ENCODE results near the gene COPG1.

COPG1 gene

GRCh38 chr3:129305592-129306091 lies 56.2 kb downstream of the COPG1 start:
- DNase-seq (ENCODE audit: low read depth, low spot score): peak; percentile 99
- Histone ChIP-seq H3K9me3 (ENCODE audit: control insufficient read depth, insufficient read depth, low read length) (no peaks in the 10 kb centered on the region), H3K27ac (ENCODE audit: low read length) (no peak overlapping the region), H3K4me1 (ENCODE audit: control insufficient read depth, insufficient read depth, low read length) (no peaks in the 10 kb centered on the region; the same call in 1 of the 2 replicates), H3K36me3 (ENCODE audit: control insufficient read depth, insufficient read depth, low read length) (peaks cover 9% of the 10 kb centered on the region; the same call in 1 of the 2 replicates), H3K27me3 (ENCODE audit: control insufficient read depth, insufficient read depth, low read length) (no peaks in the 10 kb centered on the region), H3K4me3 (ENCODE audit: low read length) (no peak overlapping the region; the same call in 1 of the 2 replicates)
- WGBS (ENCODE audit: insufficient coverage, insufficient read length): no CpG with 5 or more reads among the region's 26 CpGs

GRCh38 chr3:129308636-129309035 lies 59.2 kb downstream of the COPG1 start:
- Histone ChIP-seq H3K4me1 (ENCODE audit: control insufficient read depth, insufficient read depth, low read length) (no peaks in the 10 kb centered on the region; the same call in 1 of the 2 replicates), H3K9me3 (ENCODE audit: control insufficient read depth, insufficient read depth, low read length) (no peaks in the 10 kb centered on the region), H3K4me3 (ENCODE audit: low read length) (no peak overlapping the region), H3K27me3 (ENCODE audit: control insufficient read depth, insufficient read depth, low read length) (no peaks in the 10 kb centered on the region), H3K27ac (ENCODE audit: low read length) (no peak overlapping the region), H3K36me3 (ENCODE audit: control insufficient read depth, insufficient read depth, low read length) (0 out of 2 replicates have a peak, but pooled peaks cover 6% of the 10 kb centered on the region)
- DNase-seq (ENCODE audit: low read depth, low spot score): no peak
- no CpG with 5 or more reads among the region's 3 CpGs for WGBS (ENCODE audit: insufficient coverage, insufficient read length)

GRCh38 chr3:129310111-129311011 lies 61.0 kb downstream of the COPG1 start:
- WGBS (ENCODE audit: insufficient coverage, insufficient read length): no CpG with 5 or more reads among the region's 7 CpGs
- H3K27ac ChIP-seq (ENCODE audit: low read length): no peak overlapping the region
- no peaks in the 10 kb centered on the region for H3K27me3 ChIP-seq (ENCODE audit: control insufficient read depth, insufficient read depth, low read length)
- no peak overlapping the region for H3K4me3 ChIP-seq (ENCODE audit: low read length)
- DNase-seq (ENCODE audit: low read depth, low spot score): no peak
- H3K36me3 ChIP-seq (ENCODE audit: control insufficient read depth, insufficient read depth, low read length): 0 out of 2 replicates have a peak, but pooled peaks cover 3% of the 10 kb centered on the region
- H3K9me3 ChIP-seq (ENCODE audit: control insufficient read depth, insufficient read depth, low read length): no peaks in the 10 kb centered on the region
- H3K4me1 ChIP-seq (ENCODE audit: control insufficient read depth, insufficient read depth, low read length): peaks cover 2% of the 10 kb centered on the region; the same call in 1 of the 2 replicates

GRCh38 chr3:129311054-129311902 lies 61.9 kb downstream of the COPG1 start:
- Histone ChIP-seq H3K9me3 (ENCODE audit: control insufficient read depth, insufficient read depth, low read length) (no peaks in the 10 kb centered on the region), H3K36me3 (ENCODE audit: control insufficient read depth, insufficient read depth, low read length) (0 out of 2 replicates have a peak, but pooled peaks cover 3% of the 10 kb centered on the region), H3K27me3 (ENCODE audit: control insufficient read depth, insufficient read depth, low read length) (no peaks in the 10 kb centered on the region), H3K4me1 (ENCODE audit: control insufficient read depth, insufficient read depth, low read length) (peaks cover 2% of the 10 kb centered on the region; the same call in 1 of the 2 replicates), H3K4me3 (ENCODE audit: low read length) (no peak overlapping the region), H3K27ac (ENCODE audit: low read length) (no peak overlapping the region)
- no CpG with 5 or more reads among the region's 3 CpGs for WGBS (ENCODE audit: insufficient coverage, insufficient read length)
- DNase-seq (ENCODE audit: low read depth, low spot score): no peak

GRCh38 chr3:129312021-129312639 lies 62.7 kb downstream of the COPG1 start:
- Histone ChIP-seq H3K27me3 (ENCODE audit: control insufficient read depth, insufficient read depth, low read length) (no peaks in the 10 kb centered on the region), H3K4me3 (ENCODE audit: low read length) (no peak overlapping the region), H3K4me1 (ENCODE audit: control insufficient read depth, insufficient read depth, low read length) (peaks cover 2% of the 10 kb centered on the region; the same call in 1 of the 2 replicates), H3K9me3 (ENCODE audit: control insufficient read depth, insufficient read depth, low read length) (no peaks in the 10 kb centered on the region), H3K27ac (ENCODE audit: low read length) (no peak overlapping the region), H3K36me3 (ENCODE audit: control insufficient read depth, insufficient read depth, low read length) (0 out of 2 replicates have a peak, but pooled peaks cover 2% of the 10 kb centered on the region)
- no peak for DNase-seq (ENCODE audit: low read depth, low spot score)
- WGBS (ENCODE audit: insufficient coverage, insufficient read length): no CpG with 5 or more reads among the region's 2 CpGs

- no peak overlapping the region for H3K27ac ChIP-seq (ENCODE audit: low read length)
- H3K9me3 ChIP-seq (ENCODE audit: control insufficient read depth, insufficient read depth, low read length): no peaks in the 10 kb centered on the region
These were observed 63.4 kb downstream of the COPG1 start for GRCh38 chr3:129312671-129313414.

GRCh38 chr3:129313415-129313664 lies 63.9 kb downstream of the COPG1 start:
- no peaks in the 10 kb centered on the region for H3K36me3 ChIP-seq (ENCODE audit: control insufficient read depth, insufficient read depth, low read length)
- DNase-seq (ENCODE audit: low read depth, low spot score): no peak
- no peaks in the 10 kb centered on the region for H3K9me3 ChIP-seq (ENCODE audit: control insufficient read depth, insufficient read depth, low read length)
- H3K4me3 ChIP-seq (ENCODE audit: low read length): no peak overlapping the region
- peaks cover 2% of the 10 kb centered on the region; the same call in 1 of the 2 replicates for H3K4me1 ChIP-seq (ENCODE audit: control insufficient read depth, insufficient read depth, low read length)
- no peak overlapping the region for H3K27ac ChIP-seq (ENCODE audit: low read length)
- H3K27me3 ChIP-seq (ENCODE audit: control insufficient read depth, insufficient read depth, low read length): no peaks in the 10 kb centered on the region

More at GRCh38 chr3:129312671-129313414, 63.4 kb downstream of the COPG1 start:
- Histone ChIP-seq H3K36me3 (ENCODE audit: control insufficient read depth, insufficient read depth, low read length) (no peaks in the 10 kb centered on the region), H3K27me3 (ENCODE audit: control insufficient read depth, insufficient read depth, low read length) (no peaks in the 10 kb centered on the region), H3K4me3 (ENCODE audit: low read length) (no peak overlapping the region), H3K4me1 (ENCODE audit: control insufficient read depth, insufficient read depth, low read length) (peaks cover 2% of the 10 kb centered on the region; the same call in 1 of the 2 replicates)
- DNase-seq (ENCODE audit: low read depth, low spot score): no peak

- Histone ChIP-seq H3K4me3 (ENCODE audit: low read length) (no peak overlapping the region; the same call in 1 of the 2 replicates), H3K27ac (ENCODE audit: low read length) (no peak overlapping the region), H3K9me3 (ENCODE audit: control insufficient read depth, insufficient read depth, low read length) (no peaks in the 10 kb centered on the region), H3K4me1 (ENCODE audit: control insufficient read depth, insufficient read depth, low read length) (peaks cover 2% of the 10 kb centered on the region; the same call in 1 of the 2 replicates), H3K36me3 (ENCODE audit: control insufficient read depth, insufficient read depth, low read length) (peaks cover 2% of the 10 kb centered on the region; the same call in 1 of the 2 replicates), H3K27me3 (ENCODE audit: control insufficient read depth, insufficient read depth, low read length) (no peaks in the 10 kb centered on the region)
- no peak for DNase-seq (ENCODE audit: low read depth, low spot score)
- WGBS (ENCODE audit: insufficient coverage, insufficient read length): no CpG with 5 or more reads among the region's 7 CpGs
These were observed 64.4 kb downstream of the COPG1 start for GRCh38 chr3:129313665-129314385.
